Measurements from ENCODE around the gene ASIC4. TPM values are rescaled to one million over a fixed set of nuclear protein-coding genes. Genes with fewer than 3 reads are reported as not detected.

The ASIC4 gene
- polyA plus RNA-seq, 5 donors = 0.06 to 0.42 (median 0.22) TPM

DNA sequence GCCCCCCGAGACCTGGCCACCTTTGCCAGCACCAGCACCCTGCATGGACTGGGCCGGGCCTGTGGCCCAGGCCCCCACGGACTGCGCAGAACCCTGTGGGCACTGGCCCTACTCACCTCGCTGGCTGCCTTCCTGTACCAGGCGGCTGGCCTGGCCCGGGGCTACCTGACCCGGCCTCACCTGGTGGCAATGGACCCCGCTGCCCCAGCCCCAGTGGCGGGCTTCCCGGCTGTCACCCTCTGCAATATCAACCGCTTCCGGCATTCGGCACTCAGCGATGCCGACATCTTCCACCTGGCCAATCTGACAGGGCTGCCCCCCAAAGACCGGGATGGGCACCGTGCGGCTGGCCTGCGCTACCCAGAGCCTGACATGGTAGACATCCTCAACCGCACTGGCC is 554 bp downstream of the ASIC4 start:
- DNase-seq = no peak

DNA sequence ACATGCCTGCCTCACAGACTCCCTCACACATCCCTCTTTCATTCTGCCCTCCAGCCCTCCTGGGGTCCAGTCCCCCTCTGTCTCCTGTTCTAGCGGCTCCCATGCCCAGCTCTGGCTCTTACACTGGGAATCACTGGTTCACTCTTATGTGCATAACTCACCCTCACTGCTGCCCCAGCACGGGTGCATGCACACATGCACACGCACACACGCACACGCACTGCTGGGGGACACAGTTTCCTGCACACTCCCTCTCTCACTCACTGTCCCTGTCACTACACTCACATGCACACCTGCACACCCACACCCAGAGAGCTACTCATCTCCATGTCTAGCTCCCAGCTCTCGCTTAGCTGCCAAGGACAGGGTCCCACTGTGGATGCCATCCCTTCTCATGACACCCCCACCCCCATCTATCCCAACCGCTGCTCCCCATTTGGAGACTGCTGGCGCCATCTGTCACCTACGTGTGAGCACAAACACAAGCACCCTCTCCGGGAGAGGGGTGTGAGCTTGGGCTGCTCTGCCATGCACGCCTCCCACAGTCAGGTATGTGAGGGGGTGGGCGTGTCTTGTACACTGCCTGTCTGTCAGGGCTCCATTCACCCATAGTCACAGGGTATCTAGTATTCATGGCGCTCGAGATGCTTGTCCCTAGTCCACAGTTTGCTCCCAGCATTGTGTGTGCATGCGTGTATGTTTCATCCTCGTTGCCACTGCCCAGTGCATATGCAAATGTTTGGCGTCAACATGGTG is 1.8 kb downstream of the ASIC4 start:
- no peak for DNase-seq

DNA sequence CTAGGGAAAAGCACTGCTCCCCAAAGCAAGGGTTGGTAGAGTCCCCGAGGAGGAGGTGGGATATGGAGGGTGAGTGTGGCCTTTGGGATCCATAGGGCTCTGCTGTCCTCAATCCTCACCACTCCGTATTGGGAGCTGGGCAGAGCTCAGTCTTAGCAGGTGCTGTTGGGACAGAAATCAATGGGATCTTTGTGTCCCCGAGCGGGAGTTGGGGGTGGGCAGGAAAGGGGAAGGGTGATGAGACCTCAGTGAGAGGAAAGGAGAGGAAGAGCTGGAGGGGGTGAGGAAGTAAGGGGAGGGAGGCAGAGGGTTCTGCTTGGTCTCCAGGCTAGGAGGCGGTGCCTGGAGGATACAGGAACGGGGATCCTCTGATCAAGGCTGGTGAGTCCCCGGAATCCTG is 2.6 kb downstream of the ASIC4 start:
- no peak for DNase-seq

DNA sequence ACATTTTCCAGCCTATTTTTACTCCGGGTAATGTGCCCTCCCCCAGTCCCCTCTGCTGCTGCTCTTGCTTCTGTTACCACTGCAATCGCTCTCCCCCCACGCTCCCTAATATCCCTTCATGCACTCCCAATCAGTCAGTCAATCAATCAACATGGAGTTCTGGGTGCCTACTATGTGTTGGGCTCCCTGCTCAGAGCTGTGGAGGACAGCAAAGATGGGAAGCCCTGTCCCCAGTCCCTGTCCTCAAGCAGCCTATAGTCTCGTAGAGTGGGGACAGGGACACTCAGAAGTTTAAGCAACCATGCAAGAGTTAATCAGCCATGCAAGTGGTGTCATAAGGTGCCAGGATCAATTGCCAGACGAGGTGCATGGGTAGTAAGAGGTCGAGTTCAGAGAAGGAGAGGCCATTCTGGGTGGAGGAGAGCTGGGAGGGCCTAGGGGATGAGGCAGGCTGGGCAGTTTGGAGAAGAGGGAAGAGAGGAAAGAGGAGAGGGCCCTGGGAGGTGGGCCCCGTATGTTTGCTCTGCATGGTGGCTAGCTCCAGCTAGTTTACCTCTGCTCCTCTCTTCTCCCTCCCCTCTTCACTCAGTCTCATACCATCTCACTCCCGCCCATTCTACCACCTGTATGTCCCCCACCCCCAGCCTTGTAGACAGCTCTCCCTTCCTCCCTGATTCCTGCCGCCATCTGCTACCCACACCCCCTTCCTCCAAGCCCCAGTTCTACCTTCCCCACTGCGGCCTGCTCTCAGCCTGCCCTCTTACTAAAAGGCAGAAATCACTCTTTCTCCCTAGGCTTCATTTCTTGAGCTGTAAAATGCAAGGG is 3.9 kb downstream of the ASIC4 start:
- DNase-seq = no peak

DNA sequence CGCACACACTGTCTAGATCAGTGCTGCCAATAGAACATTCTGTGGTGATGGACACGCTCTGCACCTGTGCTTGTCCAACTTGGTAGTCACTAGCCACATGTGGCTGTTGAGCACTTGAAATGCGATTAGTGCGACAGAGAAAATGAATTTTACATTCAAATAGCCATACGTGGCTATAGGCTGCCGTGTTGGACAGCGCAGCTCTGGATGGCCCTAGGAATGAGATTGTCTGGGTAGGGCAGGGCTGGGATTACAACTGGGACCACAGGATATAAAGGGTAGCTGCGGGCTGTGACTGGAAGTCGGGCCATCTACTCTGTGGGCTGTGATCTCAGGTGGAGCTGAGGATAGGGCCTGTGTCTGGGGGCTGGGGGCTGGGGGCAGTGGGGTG is 5.2 kb downstream of the ASIC4 start:
- no peak for DNase-seq

DNA sequence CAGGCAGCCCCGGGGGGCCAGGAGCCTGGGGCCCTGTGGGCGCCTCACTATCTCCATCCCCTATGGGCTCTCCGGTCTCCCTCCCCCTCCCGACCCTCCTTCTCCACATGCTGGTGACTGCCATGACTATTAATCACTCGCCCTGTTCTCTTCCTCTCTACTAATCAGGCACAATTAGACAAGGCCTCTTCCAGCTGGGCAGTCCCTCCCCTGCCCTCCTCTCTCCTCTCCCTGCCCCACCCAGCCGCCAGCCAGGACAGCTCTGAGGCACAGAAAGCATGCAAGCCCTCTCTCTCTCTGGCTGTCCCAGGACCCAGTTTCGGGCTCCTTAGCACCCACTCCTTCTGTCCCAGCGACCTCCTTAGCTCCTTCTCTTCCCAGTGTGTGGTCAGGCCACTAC is 5.8 kb downstream of the ASIC4 start:
- no peak for DNase-seq

DNA sequence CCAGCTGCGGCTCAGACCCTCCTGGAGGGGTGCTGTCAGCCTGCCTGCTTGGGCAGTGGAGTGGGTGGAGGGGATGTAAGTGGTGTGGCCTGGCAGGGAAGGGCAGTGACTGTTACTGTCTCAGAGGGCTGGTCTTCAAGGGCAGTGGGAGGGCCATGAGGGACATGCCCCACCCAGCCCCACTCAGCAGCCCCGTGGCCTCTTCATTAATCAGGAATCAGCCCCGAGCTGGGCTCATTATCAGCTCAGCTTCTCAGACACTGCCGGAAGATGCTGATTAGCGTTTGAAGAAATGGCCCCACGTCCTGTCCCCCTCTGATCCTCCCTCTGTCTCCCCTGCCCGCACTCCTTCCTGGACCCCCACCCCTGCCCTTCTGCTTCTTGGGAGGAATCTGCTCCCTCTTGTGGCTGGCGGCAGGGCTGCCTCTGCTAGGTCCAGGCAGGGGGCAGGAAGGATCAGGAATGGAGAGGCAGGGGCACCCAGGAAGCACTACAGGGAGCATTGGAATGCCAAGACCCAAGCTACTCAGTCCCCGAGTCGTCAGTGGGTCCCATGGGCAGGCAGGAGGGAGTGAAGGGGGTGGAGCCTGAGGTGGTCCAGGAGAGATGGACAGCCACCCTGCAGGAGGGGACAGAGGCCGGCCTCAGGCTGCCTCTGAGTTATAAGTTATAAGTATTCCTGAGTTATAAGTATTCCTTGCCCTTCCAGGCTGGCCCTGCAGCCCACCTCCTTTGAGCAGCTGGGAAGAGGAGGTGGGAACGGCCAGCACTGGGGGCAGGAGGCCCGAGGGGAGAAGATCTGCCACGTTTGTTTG is 7.0 kb downstream of the ASIC4 start:
- DNase-seq = no peak

DNA sequence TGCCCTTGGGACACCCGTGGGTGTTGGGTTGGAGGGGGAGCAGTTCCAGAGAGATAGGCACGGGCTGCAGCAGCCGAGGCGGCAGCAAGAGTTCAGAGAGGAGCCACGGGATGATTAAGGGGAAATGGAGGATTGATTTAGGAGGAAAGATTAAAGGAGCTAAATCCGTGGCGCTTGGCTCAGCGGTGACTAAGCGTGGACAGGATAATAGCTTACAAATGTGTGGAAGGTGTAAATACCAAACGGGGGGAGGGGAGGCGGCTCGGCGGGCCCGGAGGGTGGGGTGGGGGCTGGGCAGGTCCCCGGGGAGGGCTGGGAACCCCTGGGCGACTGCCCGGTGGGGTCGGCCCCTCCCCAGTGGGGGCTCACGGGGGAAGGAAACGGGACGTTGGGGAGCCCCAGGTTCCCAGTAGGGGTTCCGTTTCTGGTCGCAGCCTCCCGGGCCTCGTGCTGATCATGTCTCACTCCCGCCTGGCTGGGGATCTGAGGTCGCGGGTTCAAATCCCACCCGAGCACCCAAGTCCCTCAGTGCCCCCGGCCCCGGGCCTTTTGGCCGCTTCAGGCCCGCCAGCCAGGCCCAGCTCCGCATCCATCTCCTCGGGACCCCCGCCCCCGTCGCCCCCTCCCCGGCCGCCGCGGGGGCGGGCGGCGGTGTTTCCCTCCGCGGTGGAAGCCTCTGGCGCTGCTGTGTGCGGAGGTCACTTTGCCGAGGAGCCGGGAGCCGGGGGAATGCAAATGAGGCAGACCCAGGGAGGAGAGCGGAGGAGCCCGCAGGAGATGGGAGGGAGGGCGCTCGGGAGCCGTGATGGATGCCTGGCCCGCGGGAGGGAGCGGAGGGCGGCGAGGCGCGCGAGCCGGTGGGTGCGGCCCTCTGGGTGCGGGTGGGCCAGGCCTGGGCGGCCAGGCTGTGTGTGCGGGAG is 8.1 kb downstream of the ASIC4 start:
- DNase-seq = no peak

DNA sequence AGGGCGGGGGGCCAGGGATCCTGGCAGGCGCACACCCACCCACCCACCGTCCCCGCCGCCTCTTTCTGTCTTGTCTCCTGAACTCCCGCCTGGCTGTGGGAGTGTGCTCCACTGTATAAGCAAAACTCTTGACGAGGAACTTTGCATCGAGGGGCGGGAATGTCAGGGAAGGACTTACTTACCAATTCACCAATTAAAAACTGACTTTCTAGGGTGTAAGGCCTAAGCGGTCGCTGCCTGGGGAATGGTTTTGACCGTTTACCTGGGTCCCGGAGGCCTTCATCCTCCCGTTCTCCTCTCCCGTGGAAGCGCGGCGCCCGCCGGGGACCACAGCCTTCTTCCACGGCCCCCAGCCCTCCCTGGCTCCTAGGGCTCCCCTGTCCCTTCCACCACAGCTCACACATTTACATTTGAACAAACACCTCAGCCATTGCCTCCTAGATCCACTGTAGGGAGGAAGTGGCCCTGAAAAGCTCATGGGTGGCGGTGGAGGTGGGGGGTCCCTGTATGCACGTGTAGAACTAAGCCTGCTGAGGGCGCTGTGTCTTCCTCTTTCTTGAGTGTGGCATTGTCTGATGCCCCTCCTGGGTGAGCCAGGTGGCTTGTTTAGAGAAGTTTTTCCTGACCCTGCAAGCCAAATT is 8.9 kb downstream of the ASIC4 start:
- no peak for DNase-seq

DNA sequence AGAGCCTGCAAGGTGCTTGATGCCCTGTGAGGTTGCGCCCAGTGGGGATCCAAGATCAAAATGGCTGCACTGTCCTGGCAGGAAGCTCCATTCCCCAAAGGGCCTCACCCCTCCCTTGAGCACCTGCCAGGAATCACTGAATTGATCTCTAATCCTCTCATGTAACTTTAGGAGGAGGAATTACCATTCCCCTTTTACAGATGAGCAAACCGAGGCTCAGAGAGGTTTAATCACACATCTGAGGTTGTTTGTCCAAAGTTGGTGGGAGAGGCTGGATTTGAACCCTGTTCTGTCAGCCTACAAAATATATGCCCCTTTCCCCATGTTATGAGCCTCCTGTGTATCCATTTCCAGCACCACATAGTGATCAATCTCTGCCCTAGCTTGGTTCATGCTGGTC is 10.5 kb downstream of the ASIC4 start:
- DNase-seq = no peak

DNA sequence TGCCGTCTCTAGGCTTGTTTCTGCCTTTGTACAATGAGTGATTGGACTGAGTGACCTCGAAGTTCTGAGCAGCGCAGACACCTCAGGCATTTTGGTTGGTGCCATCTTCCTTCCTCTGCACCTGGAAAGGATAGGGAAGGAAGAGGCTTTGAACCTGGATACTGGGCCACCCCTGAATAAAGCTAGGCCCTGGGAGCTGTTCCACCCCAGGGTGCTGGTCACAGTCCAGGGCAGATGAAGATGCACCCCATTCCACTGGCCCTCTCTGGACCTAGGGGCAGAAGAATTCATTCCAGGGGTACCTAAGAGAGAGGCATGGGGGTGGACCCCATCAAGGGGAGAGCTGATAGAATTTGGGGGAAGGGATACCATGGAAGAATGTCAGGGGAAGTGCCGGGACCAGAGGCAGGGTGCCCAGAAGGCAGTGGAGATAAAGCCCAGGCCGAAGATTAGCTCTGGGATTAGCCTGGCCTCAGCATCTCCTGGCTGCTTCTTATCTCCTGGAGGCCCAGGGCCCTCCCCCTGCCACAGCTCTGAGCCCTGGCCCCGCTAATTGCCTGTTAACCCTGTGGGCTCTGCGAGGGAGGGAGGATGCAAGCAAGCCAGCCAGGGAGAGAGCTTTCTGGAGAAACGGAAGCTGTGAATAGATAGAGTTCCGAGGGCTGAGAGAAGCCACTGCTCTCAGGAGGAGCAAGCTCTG is 11.4 kb downstream of the ASIC4 start:
- DNase-seq = no peak

DNA sequence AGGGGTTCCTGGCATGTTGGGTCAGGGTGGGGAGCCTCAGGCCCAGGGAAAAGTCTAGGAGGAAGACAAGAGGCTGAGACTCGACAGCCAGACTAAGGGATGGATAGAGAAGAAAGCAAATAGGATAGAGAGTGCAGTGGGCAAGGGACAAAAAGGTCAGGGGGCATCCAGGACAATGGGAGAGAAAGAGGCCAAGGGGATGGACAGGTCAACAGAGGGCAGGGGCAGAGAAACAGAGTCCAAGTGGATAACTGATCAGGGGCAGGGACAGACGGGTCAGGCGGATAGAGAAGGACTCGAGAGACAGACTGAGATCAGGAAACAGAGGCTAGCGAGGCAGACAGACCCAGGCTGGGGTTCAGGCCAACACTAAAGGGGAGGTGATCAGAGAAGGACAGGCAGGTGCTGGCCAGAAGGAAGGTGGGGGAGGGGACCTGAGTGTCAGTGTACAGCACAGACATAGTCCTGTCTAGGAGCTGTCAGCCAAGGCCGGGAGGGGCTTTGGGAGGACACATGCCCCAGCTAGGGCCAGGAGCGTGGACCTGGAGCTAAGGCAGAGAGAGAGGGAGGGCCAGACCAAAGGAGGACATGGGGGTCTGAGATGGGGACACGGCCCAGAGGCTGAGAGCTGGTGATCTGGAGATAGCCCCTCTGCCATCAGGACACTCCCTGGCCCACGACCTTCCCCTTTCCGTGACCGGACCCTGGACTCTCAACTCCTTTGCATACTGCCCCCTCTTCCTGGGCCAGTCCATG is 12.2 kb downstream of the ASIC4 start:
- DNase-seq = no peak

DNA sequence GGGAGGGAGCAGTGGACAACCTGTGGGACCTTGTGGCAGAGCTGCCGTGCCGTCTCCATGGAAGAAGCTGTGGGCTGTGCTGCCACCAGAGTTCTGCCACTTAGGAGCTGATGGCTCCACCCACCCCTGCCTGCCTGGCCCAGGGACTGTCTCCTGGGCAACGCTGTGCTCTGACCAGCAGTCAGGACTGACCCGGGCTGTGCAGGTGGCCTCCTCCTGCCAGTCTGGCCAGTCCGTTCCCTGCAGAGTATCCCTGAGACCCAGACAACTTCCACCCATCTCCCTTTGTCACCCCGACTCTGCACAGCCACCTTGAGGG is 12.8 kb downstream of the ASIC4 start:
- no peak for DNase-seq

DNA sequence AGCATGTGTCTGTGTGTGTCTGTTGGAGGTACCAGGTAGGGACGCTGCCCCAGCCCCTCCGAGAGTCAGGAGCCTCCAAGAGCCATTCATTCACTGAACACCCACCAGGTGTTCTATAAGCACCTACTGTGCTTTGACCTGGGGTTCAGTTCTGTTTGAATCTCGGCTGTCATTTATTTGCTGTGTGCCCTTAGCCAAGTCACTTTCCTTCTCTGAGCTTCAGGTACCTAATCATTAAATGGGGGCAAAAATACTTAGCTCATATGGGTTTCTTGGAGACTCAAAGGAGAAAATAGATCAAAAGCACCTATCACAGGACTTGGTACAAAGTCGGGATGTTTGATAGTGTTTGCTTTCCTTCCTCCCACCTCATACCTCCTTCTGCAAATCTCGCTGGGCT is 13.2 kb downstream of the ASIC4 start:
- DNase-seq = no peak

DNA sequence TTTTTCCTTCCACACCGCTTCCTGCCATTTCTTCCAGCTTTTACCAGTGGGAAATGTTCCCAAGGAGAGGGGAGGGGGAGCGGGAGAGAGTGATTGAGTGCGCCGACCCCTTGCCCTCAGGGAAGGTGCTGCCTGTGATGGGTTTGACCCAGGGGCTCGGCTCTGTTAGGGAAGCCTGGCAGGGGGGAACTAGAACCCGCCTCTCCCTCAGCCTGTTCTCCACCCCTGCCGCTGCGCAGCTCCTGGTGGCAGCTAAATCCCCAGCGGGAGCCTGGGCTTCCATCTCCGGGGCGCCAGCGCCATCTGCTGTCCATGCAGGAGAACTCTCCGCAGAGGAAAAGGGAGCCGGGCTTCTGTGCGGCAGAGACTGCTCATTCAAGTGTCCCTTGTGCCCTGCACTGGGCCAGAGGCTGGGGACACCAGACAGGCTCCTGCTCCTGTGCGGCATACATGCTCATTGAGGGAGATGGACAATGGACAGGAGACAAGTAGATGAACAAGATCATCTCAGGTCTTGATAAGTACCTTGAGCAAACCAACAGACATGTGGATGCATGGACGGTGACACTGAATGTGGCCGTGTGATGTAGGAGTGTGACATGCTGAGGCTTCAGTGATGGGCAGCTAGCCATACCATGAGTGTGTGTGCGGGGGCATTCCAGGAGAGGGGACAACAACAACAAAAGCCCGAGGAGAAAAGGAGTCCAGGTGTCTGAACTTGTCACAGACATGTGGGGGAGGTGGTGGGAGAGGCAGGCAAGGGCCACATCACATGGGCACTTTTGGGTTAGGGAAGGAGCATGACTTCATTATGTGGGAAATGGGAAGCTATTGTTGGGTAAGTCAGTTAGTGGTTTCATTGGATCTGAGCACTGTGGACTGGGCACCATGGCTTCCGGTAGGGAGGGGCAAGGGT is 16.0 kb downstream of the ASIC4 start:
- peak; percentile 74 to 81 for DNase-seq

DNA sequence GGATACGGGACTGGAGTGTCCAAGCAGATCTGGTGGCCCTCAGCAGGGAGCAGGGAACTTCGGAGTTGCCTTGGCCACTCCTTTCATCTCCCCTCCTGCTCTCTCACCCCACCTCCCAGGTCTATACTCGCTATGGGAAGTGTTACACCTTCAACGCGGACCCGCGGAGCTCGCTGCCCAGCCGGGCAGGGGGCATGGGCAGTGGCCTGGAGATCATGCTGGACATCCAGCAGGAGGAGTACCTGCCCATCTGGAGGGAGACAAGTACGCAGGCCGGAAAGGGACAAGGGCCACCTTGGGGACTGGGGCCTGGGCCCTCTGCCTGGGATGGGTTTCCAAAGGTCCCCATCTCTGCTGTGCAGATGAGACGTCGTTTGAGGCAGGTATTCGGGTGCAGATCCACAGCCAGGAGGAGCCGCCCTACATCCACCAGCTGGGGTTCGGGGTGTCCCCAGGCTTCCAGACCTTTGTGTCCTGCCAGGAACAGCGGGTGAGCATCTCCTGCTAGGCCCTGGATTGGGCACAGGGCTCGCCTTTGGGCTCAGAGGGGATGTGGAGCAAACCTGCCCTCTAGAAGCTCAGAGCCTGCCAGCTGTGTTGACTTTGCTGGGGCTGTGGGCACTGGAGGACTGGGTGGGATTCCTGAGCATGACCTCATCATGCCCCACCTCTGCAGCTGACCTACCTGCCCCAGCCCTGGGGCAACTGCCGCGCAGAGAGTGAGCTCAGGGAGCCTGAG is 17.5 kb downstream of the ASIC4 start:
- DNase-seq = no peak

DNA sequence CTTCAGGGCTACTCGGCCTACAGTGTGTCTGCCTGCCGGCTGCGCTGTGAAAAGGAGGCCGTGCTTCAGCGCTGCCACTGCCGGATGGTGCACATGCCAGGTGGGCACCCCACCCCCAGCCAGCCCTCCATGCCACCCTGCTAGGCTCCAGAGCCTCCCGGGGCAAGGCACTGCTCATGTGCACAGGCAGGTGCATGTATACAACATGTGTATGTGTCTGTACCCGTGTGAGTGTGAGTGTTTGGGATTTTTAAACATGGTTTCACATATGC is 18.0 kb downstream of the ASIC4 start:
- DNase-seq = no peak
